GM21360 (cell line): Measurements from ENCODE around the gene NWD2.
"Not testable (repeated sequence)": the region's sequence is repeated elsewhere in the genome, so short reads cannot be mapped to it uniquely, and the experiment has no call there.

Source experiments
- ATAC-seq: cut with Tn5 transposase; IDR thresholded peaks from one replicate; pipeline ENCODE4 v1.9.1; 2021; ENCODE audit warnings: mild to moderate bottlenecking, moderate library complexity; ENCODE audit not compliant: unreplicated experiment

NWD2 gene

DNA sequence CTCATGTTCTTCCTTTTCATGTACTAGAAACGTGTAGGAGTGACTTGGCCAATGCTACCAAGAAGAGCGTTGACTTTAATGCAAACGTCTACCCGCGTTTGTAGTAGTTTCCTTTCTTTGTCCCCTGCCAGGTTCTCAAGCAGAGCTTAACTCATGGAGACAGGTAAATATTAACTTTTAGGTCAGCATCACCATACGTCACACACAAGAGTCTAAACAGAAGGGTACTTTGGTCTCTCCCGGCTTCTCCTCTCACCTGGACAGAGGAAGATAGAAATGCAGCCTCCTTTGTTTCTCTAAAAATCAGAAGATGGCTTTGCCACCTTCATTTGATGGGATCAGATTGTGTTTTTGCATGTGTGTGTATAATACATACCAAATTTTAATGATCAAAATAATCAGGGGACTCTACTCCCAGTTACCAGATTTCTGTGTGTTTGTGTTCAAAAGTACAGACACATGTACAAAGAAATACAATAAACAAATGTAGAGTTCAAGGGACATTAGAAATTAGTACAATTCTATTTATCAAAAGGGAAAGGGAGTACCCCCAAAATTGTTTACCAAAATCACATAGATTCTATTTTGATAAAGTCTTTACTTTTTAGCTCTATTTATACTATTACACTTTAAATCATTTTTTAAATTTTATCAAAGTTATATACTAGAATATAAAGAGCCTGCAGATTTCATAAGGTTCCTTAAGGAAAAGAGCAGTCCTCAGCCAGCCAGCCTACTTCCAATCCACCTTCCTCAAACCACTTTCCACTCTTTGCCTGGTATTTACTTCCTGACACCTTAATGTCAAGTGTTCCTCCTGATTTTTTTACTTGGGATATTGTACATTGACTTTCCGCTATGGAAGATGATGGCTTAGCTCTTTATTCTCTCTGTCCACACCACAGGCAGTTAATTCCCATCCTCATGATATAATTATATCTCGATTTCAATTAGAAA lies 246.1 kb downstream of the NWD2 start:
- ATAC-seq: no peak

GRCh38 chr4:37495353-37495752 lies 250.8 kb downstream of the NWD2 start:
- not testable (repeated sequence) for ATAC-seq
